Upper lobe of left lung (tissue), 4 donors: ENCODE measurements around the gene CBX3.
"Not testable (repeated sequence)": the region's sequence is repeated elsewhere in the genome, so short reads cannot be mapped to it uniquely, and the experiment has no call there.

Experiments
- CTCF ChIP-seq, 6 experiments: fragments of 450-650 bp in 4 of 6; fragments of 200-600 bp in 2 of 6; sonication (generic) in 2 of 6; IDR thresholded peaks; one replicate each; pipeline ENCODE4 v1.5.1; 2016 to 2019; ENCODE audit warnings: antibody characterized with exemption in 6 of 6
- POLR2A ChIP-seq, 4 donors: fragments of 450-650 bp; IDR thresholded peaks; one replicate each; pipeline ENCODE4 v1.5.1; 2016 to 2017; ENCODE audit warnings: antibody characterized with exemption in 4 of 4, mild to moderate bottlenecking in 2 of 4
- POLR2AphosphoS5 ChIP-seq, 2 donors: sonication (generic); formaldehyde crosslinking; IDR thresholded peaks; one replicate each; pipeline ENCODE4 v1.5.1; 2017; ENCODE audit warnings: antibody characterized with exemption in 2 of 2

- not testable (repeated sequence) for TF ChIP-seq CTCF, POLR2AphosphoS5, POLR2A (IDR thresholded peaks at IDR 0.05)
Observed at GRCh38 chr7:26176696-26177095, 24.8 kb upstream of the CBX3 start.
